ENCODE measurements around the gene PELI3.

GRCh38 chr11:66426314-66426713, 40.4 kb upstream of the PELI3 start:
- TF ChIP-seq SMC3 (conservative IDR thresholded peaks at IDR 0.05; ENCODE audit: poor library complexity), result no peak
- no peak for TF ChIP-seq POLR2AphosphoS5 (IDR thresholded peaks at IDR 0.05)
- TF ChIP-seq, protein P1, sequence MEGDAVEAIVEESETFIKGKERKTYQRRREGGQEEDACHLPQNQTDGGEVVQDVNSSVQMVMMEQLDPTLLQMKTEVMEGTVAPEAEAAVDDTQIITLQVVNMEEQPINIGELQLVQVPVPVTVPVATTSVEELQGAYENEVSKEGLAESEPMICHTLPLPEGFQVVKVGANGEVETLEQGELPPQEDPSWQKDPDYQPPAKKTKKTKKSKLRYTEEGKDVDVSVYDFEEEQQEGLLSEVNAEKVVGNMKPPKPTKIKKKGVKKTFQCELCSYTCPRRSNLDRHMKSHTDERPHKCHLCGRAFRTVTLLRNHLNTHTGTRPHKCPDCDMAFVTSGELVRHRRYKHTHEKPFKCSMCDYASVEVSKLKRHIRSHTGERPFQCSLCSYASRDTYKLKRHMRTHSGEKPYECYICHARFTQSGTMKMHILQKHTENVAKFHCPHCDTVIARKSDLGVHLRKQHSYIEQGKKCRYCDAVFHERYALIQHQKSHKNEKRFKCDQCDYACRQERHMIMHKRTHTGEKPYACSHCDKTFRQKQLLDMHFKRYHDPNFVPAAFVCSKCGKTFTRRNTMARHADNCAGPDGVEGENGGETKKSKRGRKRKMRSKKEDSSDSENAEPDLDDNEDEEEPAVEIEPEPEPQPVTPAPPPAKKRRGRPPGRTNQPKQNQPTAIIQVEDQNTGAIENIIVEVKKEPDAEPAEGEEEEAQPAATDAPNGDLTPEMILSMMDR (IDR thresholded peaks at IDR 0.05; ENCODE audit: poor library complexity, severe bottlenecking), result no peak
- TF ChIP-seq TAF1 (IDR thresholded peaks at IDR 0.05; ENCODE audit: low read depth), result no peak
- TF ChIP-seq REST (IDR thresholded peaks at IDR 0.05; ENCODE audit: borderline replicate concordance), result no peak
- TF ChIP-seq EZH2 (IDR thresholded peaks at IDR 0.05; ENCODE audit: borderline replicate concordance, insufficient read depth, low read length, poor library complexity, severe bottlenecking), result no peak
- no peak for TF ChIP-seq MXI1 (conservative IDR thresholded peaks at IDR 0.05; ENCODE audit: poor library complexity, severe bottlenecking)
- no peak for TF ChIP-seq RAD21 (conservative IDR thresholded peaks at IDR 0.05)
